GM12878 (cell line): Measurements from ENCODE around the gene NDUFV2.

Experiments used
- BCLAF1 ChIP-seq: fragments of 450-650 bp; IDR thresholded peaks from 2 replicates; pipeline ENCODE4 v1.6.1; 2017; ENCODE audit warnings: antibody characterized with exemption, mild to moderate bottlenecking, moderate library complexity
- CTCF ChIP-seq, 3 experiments: IDR thresholded peaks in 2 of 3; conservative IDR thresholded peaks in 1 of 3; 2 replicates each; pipeline ENCODE4 v1.5.1; 2011; ENCODE audit warnings: low read depth in 3 of 3, low read length in 3 of 3, mild to moderate bottlenecking in 3 of 3, control low read depth in 2 of 3, moderate library complexity in 2 of 3, inconsistent platforms in 1 of 3, mixed read lengths in 1 of 3; ENCODE audit not compliant: control insufficient read depth in 2 of 3, insufficient read depth in 1 of 3; ENCODE audit errors: extremely low read depth in 1 of 3
- EP300 ChIP-seq, 2 experiments: fragments of 150-350 bp in 1 of 2; IDR thresholded peaks; 2 replicates each; pipeline ENCODE4 v1.6.1; 2011 to 2012; ENCODE audit warnings: low read depth in 2 of 2, low read length in 2 of 2, borderline replicate concordance in 1 of 2, improper control_type of control experiment in 1 of 2, inconsistent platforms in 1 of 2; ENCODE audit not compliant: control insufficient read depth in 1 of 2
- EZH2 ChIP-seq: IDR thresholded peaks from 2 replicates; pipeline ENCODE4 v1.6.1; 2012; ENCODE audit warnings: low read depth, mild to moderate bottlenecking, control low read depth, inconsistent platforms, low read length, borderline replicate concordance; ENCODE audit not compliant: control insufficient read depth
- NFYB ChIP-seq: IDR thresholded peaks from 2 replicates; pipeline ENCODE4 v1.6.1; 2011; ENCODE audit warnings: low read depth, mild to moderate bottlenecking, low read length, improper control_type of control experiment, moderate library complexity; ENCODE audit not compliant: insufficient read depth
- NR2F1 ChIP-seq: fragments of 450-650 bp; conservative IDR thresholded peaks from 2 replicates; pipeline ENCODE4 v1.6.1; 2017; ENCODE audit warnings: mild to moderate bottlenecking
- POLR2A ChIP-seq: IDR thresholded peaks from 2 replicates; pipeline ENCODE4 v1.6.1; 2011; ENCODE audit warnings: low read depth, mild to moderate bottlenecking, low read length
- POLR2AphosphoS5 ChIP-seq: IDR thresholded peaks from 2 replicates; pipeline ENCODE4 v1.6.1; 2011; ENCODE audit warnings: mild to moderate bottlenecking, low read length, inconsistent platforms
- RAD21 ChIP-seq: IDR thresholded peaks from 2 replicates; pipeline ENCODE4 v1.6.1; 2011; ENCODE audit warnings: mild to moderate bottlenecking, low read depth, low read length, moderate library complexity; ENCODE audit not compliant: insufficient read depth
- TAF1 ChIP-seq: IDR thresholded peaks from 2 replicates; pipeline ENCODE4 v1.6.1; 2011; ENCODE audit warnings: mild to moderate bottlenecking, low read depth, low read length, borderline replicate concordance
- ZSCAN29 ChIP-seq: fragments of 450-650 bp; IDR thresholded peaks from 2 replicates; pipeline ENCODE4 v1.6.1; 2017; ENCODE audit warnings: mild to moderate bottlenecking, moderate library complexity

- no peak for TF ChIP-seq NR2F1
- TF ChIP-seq CTCF (IDR thresholded peaks at IDR 0.05 in 2 of 3, conservative IDR thresholded peaks at IDR 0.05 in 1 of 3; ENCODE audit: control insufficient read depth in 2 of 3, extremely low read depth in 1 of 3, insufficient read depth in 1 of 3, low read depth in 3 of 3, low read length in 3 of 3), result no peak
- no peak for TF ChIP-seq EZH2
- peak; percentile 41 for TF ChIP-seq POLR2A
- TF ChIP-seq EP300 (IDR thresholded peaks at IDR 0.05; ENCODE audit: borderline replicate concordance in 1 of 2, control insufficient read depth in 1 of 2, low read depth in 2 of 2, low read length in 2 of 2), result no peak
- TF ChIP-seq BCLAF1, result no peak
- no peak for TF ChIP-seq ZSCAN29
- TF ChIP-seq POLR2AphosphoS5, result peak; percentile 45; the same call in 1 of the 2 replicates
- no peak for TF ChIP-seq TAF1
- no peak for TF ChIP-seq NFYB
- TF ChIP-seq RAD21, result no peak
These were observed 33.4 kb downstream of the NDUFV2 start for GRCh38 chr18:9135912-9136314.
